Ishikawa (cell line): Measurements from ENCODE around the gene CD83.

Experiments
- CEBPB ChIP-seq: IDR thresholded peaks from 2 replicates; pipeline ENCODE4 v1.6.1; 2012
- CREB1 ChIP-seq: IDR thresholded peaks from 2 replicates; pipeline ENCODE4 v1.6.1; 2012; ENCODE audit warnings: low read depth
- EGR1 ChIP-seq: IDR thresholded peaks from 2 replicates; pipeline ENCODE4 v1.6.1; 2012
- EP300 ChIP-seq: IDR thresholded peaks from 2 replicates; pipeline ENCODE4 v1.6.1; 2012; ENCODE audit warnings: borderline replicate concordance
- NFIC ChIP-seq: IDR thresholded peaks from 2 replicates; pipeline ENCODE4 v1.6.1; 2012
- RAD21 ChIP-seq: IDR thresholded peaks from 2 replicates; pipeline ENCODE4 v1.6.1; 2012; ENCODE audit warnings: low read depth
- REST ChIP-seq: IDR thresholded peaks from 2 replicates; pipeline ENCODE4 v1.6.1; 2012; ENCODE audit warnings: low read depth, mild to moderate bottlenecking
- TAF1 ChIP-seq: IDR thresholded peaks from 2 replicates; pipeline ENCODE4 v1.6.1; 2012; ENCODE audit warnings: low read depth, mild to moderate bottlenecking
- TCF12 ChIP-seq: IDR thresholded peaks from 2 replicates; pipeline ENCODE4 v1.6.1; 2012; ENCODE audit warnings: low read depth
- TEAD4 ChIP-seq: IDR thresholded peaks from 2 replicates; pipeline ENCODE4 v1.6.1; 2012
- YY1 ChIP-seq: IDR thresholded peaks from 2 replicates; pipeline ENCODE4 v1.6.1; 2012; ENCODE audit warnings: low read depth
- TF ChIP-seq, protein P1 (sequence below): IDR thresholded peaks from 2 replicates; pipeline ENCODE4 v1.6.1; 2012
- TF ChIP-seq, protein P2 (sequence below): IDR thresholded peaks from 2 replicates; pipeline ENCODE4 v1.6.1; 2012

The CD83 gene

GRCh38 chr6:14180609-14181008, 63.0 kb downstream of the CD83 start:
- no peak for TF ChIP-seq EP300
- no peak for TF ChIP-seq REST
- TF ChIP-seq CREB1: no peak
- no peak for TF ChIP-seq TAF1
- TF ChIP-seq EGR1: no peak
- TF ChIP-seq NFIC: no peak

DNA sequence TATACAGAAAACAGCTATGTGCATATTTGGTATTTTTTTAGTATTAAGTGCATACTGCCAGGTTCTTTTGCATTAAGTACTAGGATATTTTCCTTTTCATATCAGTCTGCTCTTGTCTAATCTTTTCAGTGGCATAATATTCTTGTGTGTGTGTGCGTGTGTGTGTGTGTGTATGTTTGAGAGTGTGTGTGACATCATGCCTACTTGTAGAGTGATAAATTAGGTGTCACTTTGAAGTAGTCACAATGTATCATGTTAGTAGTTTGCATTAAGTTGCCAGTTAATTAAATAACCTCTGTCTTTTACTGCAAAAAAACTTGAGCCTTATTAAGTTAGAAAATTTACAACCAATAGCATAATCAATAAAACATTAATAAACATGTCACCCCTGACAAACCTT, 65.3 kb downstream of the CD83 start:
- TF ChIP-seq TCF12: no peak
- no peak for TF ChIP-seq REST
- no peak for TF ChIP-seq TEAD4
- TF ChIP-seq EP300: no peak
- TF ChIP-seq EGR1: no peak
- TF ChIP-seq YY1: no peak
- TF ChIP-seq NFIC: no peak
- TF ChIP-seq, protein P1, sequence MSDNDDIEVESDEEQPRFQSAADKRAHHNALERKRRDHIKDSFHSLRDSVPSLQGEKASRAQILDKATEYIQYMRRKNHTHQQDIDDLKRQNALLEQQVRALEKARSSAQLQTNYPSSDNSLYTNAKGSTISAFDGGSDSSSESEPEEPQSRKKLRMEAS: no peak
- TF ChIP-seq TAF1: no peak
- no peak for TF ChIP-seq CEBPB
- TF ChIP-seq, protein P2, sequence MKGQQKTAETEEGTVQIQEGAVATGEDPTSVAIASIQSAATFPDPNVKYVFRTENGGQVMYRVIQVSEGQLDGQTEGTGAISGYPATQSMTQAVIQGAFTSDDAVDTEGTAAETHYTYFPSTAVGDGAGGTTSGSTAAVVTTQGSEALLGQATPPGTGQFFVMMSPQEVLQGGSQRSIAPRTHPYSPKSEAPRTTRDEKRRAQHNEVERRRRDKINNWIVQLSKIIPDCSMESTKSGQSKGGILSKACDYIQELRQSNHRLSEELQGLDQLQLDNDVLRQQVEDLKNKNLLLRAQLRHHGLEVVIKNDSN: no peak
- TF ChIP-seq RAD21: no peak
